Stimulated activated CD8-positive, alpha-beta memory T cell treated with anti-CD3 and anti-CD28 coated beads, Interleukin-15, amount 100 ng/mL, for 48 hours (primary cell): ENCODE measurements around the gene ATXN1.
"Not testable (repeated sequence)": the region's sequence is repeated elsewhere in the genome, so short reads cannot be mapped to it uniquely, and the experiment has no call there.

Experiments
- DNase-seq, 2 donors: peaks; one replicate each; pipeline ENCODE4 v3.0.0-alpha.2; 2020; ENCODE audit warnings: low read depth in 2 of 2

The ATXN1 gene

DNA sequence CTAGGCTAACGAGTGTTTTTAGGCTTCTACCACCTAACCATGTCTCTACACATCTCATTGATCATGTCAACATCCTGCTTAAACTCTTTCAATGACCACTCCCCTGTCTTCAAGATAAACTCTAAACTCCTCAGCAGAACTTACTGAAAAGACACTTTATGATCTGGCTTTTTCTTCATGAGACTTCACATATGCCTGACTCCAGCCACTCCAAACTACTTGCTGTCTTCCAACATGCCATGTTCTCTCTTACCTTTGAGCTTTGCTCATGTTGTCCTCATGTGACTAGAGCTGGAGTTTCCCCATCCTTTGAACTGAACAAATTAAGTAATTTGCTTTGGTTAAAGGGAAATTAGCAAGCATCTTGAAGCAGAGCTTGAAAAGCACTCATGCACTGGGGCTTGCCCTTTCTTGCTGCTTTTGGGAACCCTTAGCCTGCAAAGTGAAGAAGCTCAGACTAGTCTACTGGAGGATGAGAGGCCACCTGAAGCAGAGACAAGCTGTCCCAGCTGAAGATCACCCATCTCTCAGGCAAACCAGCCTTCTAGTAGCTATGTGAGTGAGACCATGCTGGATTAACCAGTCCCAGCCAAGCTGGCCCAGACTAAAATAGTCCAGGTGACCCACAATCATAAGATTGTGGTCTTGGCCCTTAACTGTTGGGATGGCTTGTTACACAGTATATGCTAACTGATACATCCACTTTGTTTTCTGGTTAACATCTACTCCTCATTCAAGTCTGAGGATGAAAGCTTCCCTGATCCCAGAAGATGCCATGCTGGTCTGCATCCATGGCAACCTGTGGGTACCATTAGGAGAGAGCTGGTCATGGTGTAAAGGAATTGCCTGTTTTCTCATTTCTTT is 287.1 kb downstream of the ATXN1 start:
- DNase-seq: no peak

DNA sequence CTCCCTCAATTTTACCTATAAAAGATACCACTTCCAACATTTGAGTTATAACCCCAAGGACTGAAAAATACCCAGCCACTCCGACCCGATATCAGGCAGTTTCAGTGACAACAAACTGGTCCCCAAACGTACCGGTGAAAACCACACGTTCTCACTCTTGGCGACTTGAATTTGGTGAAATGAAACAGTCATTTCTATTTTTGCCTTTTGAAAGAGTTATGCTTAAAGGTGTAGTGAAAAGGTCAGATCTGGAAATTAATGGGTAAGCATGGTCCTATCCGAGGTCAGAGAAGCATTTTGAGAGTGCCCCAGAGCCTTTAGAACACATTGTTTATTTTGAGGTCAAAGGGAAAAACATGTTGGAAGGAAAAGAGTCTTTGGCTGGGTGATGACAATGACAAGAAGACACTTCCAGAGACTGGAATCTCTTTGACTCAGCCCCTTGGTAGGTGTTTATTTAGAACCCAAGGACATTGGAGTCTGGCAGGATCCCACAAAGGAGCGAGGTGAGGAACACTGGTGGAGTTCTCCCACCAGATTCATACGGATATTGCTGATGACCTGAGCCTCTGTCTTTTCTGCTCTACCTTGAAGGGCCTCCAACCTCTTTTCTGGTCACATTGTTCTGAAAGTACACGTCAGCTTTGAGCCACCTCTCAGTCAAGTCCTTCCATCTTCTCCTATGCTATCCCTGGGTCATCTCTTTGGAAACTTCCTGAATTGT is 287.9 kb downstream of the ATXN1 start:
- DNase-seq: no peak

DNA sequence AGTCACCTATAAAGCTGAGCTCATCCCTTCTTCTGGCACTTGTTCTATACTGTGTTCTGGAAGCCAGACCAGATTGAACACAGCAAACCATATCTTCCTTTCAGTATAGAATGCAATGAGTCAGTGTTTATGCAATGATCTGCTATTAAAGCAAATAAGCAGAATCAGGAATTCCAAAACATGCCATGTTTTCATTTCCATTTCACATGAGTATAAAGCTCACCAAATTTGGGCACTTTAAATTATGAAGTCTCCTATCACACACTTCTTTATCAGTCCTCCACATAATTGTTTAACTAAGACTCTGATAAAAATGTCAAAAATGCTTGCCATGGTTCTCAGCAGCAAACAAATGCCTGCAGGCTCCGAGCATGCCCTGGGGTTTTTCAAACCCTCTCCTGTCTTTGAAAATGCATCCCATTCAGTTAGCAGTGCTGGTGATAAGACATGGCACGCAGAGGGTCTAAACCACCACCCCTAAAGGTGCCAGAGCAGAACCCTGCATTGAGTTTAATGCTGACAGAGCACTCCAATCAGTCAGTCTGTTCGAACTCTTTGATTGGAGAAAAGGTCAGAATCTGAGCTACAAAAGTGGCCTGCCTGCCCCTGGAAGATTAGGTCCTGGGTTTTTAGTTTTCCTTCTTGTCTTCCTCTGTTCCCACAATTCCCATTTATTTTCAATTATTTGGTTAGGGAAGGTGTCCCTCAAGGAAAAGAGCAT is 288.8 kb downstream of the ATXN1 start:
- DNase-seq: no peak

DNA sequence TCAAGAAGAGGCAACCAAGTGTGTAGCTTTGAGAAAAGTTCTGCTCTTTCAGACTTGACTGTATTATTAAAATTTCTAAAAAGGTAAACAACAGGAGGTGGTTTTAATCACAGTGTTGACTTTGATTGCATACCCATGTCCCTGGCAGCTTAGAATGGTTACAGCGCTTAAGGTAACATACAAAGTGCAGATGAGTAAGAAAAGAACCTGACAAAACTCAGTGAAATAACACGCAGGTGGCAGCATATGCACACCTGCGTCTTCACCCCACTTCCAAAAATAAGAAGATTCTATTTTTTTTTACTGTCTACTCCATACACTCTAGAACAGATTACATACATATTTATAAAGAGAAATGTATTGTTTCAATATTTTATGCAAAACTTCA is 289.4 kb downstream of the ATXN1 start:
- no peak for DNase-seq

DNA sequence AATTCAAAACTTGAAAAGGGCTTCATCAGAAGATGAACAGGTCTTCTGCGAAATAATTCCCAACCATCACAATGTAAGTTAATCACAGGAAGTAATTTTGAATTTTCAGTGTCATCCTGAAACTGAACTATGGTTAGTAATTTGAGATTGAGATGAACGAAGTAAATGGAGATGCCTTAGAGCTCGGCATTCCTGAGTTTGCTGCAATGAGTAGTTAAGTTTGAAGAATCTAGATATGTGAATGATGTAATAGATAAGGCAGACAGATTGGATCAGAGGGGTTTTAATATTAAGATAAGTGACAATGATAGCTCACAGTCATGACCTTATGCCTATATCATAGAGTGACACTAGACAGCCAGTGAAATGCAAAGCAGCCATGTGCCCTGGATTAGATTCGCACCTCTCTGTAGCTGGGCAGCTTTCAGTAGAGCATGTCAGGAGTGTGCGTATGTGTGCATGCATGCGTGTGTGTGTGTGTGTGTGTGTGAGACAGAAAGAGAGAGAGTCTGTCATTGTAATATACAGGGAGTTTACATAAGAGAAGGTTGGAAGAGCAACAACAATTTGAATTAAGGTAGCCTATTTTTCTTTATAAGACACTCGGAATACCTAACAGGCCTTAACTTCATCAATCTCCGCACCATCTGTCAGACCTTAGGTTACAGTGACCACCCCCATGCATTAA is 289.9 kb downstream of the ATXN1 start:
- DNase-seq: no peak

DNA sequence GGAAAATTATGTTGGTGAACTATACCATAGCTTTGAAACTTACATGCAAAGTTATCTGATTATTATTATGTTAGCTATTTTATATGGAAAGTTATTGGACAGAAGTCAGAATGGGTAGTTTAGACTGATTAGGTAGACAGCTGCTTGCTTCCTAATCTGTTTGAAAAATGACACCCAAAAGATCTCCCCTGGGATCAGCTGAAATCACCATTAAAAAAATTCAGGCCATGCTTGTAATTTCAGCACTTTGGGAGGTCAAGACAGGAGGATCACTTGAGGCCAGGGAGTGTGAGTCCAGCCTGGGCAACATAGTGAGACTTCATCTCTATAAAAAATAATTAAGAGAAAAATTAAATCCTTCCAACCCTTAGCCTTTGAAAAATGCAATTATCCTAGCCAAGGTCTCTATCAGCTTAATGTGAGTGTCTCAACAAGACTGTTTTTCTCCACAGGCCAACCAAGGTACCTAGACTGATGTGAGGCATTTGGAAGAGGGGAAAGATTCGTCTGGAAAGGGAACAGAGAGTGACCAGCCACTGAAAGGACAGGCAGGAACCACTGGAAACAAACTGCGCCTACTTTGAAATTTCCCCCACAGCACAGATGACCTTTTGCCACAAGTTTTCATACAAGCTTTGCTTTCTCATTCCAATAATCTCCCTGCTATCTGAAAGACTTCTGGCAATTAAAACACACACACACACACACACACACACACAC is 290.6 kb downstream of the ATXN1 start:
- DNase-seq: no peak

DNA sequence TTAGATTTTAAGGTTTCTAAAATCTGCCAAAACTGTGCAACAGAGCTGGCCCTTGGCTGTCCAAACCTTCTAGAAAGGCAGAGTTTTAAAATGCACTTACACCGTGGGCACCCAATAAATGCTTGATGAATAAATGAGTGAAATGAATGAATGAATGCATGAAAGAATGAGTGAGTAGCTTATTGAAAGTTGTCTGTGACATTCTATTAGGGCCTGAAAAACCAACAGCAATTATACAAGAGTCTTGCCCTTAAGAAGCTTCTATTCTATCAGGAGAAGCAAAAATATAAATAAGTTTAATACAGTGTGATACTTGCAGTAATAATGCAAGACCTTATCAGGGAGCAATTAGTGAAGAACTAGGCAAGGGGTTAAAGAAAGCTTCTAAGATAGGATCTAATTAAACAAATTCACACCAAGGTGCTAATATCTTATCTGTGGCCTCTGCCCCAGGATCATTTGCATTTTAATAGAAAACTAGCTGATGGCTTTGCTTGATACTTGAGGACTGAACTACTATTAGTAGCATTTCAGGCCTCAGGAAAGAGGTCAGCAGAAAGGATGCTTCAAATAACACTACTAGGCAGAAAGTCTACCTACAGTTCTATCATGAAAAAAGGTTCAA is 292.2 kb downstream of the ATXN1 start:
- no peak for DNase-seq

DNA sequence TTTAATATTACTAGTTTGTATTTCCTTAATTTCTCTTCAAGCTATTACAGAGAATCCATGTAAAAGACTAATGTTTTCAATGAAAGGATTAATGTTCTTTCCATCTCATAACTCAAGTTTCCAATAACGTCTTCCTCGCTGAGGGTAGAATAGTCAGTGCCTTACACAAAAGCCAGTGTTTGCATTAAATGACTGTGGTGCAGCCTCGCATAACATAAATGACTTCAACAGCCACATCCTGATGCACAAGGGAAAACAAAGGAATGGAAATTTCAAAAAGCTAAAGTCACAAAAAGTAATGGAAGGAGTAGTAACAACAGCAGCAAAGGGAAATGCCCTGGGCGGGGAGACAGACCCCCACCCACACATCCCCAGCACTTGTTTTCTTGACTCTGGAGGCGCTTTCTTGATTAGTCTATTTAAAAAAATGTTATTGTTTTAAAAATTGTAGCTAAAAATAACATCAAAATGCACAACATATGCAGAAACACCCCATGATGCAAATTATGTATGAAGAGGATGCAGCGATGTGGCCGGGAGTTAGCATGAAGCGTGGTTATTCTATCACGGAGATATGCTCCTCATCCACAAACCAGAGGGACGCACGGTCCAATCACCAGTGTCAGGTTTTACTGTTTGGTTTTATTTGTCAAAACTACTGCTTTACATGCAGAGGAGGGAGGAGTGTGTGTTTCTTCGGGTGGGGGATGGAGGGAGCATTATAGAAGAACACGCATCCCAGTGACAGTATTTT is 294.3 kb downstream of the ATXN1 start:
- DNase-seq: no peak

DNA sequence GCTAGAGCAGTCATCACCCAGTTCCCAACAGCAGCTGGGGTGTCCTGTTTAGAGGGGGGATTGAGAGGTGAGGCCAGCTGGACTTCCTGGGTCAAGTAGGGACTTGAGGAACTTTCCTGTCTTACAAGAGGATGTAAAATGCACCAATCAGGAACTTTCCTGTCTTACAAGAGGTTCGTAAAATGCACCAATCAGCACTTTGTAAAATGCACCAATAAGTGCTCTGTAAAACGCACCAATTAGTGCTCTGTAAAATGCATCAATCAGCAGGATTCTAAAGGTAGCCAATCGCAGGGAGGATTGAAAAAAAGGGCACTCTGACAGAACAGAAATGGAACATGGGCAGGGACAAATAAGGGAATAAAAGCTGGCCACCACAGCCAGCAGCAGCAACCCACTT is 297.2 kb downstream of the ATXN1 start:
- no peak for DNase-seq

DNA sequence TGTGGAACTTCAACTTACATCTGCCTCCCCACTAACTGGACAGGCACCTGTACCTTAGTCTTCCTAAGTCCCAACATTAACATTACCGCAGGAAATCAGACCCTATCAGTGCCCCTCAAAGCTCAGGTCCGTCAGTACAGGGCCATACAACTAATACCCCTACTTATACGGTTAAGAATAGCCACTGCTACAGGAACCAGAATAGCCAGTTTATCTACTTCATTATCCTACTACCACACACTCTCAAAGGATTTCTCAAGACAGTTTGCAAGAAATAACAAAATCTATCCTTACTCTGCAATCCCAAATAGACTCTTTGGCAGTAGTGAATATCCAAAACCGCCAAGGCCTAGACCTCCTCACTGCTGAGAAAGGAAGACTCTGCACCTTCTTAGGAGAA is 298.0 kb downstream of the ATXN1 start:
- not testable (repeated sequence) for DNase-seq

DNA sequence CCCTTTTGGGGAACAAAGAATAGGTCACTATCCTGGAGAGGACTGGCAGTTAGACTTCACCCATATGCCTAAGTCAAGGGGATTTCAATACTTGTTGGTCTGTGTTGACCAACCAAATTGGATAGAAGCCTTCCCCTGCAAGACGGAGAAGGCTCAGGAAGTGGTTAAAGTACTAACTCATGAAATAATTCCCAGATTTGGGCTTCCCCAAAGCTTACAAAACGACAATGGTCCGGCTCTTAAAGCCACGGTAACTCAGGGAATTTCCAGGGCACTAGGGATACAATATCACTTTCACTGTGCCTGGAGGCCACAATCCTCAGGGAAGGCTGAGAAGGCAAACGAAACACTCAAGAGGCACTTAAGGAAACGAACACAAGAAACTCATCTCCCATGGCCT is 299.8 kb downstream of the ATXN1 start:
- DNase-seq: no peak

DNA sequence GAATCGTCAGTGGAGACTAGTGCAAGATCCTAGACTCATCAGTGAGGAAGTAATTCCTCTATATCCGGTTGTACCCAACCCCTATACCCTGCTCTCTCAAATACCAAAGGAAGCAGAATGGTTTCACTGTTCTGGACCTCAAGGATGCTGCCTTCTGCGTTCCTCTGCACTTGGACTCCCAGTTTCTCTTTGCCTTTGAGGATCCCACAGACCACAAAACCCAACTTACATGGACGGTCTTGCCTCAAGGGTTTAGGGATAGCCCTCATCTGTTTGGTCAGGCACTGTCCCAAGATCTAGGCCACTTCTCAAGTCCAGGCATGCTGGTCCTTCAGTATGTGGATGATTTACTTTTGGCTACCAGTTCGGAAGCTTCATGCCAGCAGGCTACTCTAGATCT is 301.8 kb downstream of the ATXN1 start:
- DNase-seq: not testable (repeated sequence)

DNA sequence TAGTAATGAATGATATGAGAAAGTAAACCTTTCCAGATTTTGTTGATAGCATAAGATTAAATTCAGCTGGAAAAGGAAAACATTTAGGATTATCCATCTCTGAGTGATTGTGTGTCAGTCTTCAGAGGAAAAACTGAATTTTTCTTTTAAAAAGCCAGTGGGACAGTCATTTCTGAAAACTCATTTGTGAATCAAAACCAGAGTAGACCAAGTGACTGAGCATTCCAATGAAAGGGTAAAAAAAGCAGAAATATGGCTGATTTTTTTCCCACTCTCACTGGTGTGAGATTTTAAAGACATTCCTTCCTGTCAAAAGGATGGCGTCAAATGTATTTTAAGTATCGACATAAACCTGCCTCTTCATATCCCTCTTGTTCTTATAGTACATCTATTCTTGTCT is 308.9 kb downstream of the ATXN1 start:
- DNase-seq: no peak

DNA sequence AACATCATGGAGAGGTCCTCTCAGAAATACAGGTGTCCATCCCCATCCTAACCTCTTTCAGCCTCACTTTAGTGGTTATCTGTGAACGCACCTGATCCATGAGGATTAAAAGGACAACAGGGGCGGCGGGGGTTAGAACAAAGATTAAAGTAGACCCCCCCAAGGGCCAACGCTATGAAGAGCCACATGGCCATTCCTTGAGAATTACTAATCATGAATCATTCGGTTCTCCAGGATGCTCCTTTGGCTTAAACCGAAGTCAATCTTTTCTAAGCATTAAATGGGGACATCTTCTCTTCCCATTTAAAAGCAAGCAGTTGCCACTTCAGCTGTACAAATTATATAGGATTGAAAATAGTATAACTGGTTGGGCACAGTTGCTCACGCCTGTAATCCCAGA is 310.4 kb downstream of the ATXN1 start:
- no peak for DNase-seq

DNA sequence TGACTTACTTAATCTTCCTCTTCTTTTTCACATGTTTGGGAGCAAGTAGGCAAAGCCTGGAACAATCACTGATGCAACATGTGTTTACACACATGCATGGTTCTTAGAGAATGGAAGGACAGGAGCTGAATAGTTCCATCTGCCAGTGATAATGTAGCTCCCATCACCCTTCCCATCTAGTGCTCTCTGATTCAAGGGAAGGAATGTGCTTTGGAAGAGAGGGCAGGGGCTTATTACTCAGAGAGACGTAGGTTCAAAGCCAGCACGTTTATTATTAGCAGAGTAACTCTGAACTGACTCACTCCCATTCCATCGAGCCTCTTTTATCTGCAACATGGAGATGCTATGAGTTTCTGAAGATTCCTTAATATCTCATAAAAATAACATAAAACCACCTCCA is 311.0 kb downstream of the ATXN1 start:
- no peak for DNase-seq

DNA sequence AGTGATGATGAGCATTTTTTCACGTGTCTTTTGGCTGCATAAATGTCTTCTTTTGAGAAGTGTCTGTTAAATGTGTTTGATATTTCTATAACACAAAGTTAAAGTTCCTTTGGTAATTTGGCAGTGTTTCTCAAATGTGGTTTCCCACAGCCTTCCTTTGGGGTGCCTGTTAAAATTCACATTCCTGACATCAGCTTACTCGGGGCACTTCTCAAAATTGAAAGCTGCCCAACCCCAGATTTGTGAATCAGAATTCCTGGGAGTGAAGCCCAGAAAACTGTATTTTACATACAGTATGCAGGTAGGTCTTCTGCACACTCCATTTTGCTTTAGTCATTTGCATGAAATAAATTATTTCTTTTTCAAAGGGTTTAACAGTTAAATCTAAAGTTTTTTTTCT is 315.0 kb downstream of the ATXN1 start:
- no peak for DNase-seq

DNA sequence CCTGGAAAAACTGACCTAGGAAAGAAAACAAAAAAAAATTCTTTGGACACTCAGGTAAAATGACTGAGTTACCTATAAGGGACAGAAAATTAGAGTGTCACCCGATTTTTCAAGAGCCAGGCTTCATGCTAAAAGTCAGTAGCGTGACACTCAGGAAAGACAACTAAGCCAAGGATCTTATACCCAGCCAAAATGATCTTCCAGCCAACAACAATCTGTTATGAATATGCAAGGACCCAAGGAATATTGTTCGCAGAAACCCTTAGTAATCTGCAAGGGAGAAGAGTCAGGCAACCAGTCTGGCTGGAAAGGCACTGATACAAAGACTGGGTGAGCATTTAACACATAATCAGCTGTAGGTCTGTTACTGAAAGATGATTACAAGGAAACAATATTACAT is 319.2 kb downstream of the ATXN1 start:
- DNase-seq: no peak

DNA sequence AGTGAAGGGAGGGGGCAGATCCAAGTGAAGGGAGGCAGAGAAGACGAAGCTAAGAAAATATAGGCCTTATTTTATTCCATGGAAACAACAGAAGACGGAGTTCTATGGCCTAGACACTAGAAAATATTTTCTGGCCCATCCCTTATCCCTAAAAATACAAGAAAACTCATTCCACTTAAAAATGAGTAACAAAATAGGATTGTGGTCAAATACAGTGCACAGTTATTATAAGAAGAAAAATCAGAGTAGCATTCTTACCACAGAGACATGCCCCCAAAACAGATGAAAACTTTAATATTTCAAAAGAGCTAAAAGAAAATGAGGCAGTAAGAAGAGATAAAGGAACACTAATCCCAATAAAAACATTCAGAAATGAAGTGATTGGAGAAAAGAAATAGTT is 320.0 kb downstream of the ATXN1 start:
- no peak for DNase-seq

DNA sequence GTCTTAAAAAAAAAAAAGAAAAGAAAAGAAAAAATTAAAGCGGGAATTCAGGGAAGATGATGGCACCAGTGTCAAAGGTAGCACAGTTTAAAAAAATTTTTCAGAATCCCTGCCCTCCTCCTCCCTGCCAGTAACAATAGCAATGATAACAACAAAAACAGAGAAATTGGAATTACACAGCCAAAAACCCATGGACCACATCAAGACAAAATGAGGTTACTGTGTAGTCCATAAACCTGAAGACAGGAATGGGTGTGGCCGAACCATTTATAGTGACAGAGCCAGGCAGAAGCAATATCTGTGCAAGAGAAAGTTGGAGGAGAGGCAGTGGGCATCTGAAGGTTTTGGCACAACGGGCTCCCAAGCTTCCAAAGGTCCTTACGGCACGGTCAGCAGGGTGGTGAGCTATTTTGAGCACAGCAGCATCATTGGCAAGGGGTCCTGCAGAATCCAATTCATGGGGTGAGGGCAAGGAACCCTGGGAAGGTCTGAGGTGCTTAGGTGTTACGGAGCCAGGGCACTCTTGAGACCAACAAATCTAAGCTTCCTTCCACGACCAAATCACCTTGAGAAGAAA is 320.5 kb downstream of the ATXN1 start:
- DNase-seq: no peak
